ENCODE results near the gene PAQR4.

PAQR4 gene

DNA sequence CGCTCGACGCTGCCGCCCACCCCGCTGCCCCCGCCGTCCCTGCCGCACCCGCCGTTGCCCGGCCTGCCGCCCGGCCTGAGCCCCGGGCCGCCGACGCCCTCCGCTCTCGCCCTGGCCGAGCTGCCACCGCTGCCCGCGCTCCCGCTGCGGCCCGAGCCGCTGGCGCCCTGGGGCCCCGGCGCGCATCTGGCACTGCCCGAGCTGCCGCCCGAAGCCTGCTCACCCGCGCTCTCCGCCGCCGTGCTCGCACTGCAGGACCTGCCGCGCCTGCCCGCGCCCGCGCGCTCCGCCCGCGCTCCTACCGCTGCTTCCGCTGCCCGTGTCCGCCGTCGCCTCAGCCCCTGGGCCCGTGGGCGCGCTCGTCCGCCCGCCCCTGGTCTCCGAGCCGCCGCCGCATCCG, 35.2 kb downstream of the PAQR4 start:
- H3K4me3 ChIP-seq (ENCODE audit: low read depth, low read length), result no peak overlapping the region
- no peak for DNase-seq (ENCODE audit: low read depth, low spot score)
- no peak for TF ChIP-seq CTCF (IDR thresholded peaks at IDR 0.05; ENCODE audit: low read depth, low read length)
- in situ Hi-C loops (cut with HindIII; ENCODE audit: low sequenced_read_pairs), result no loop called here

- no peak for TF ChIP-seq CTCF (IDR thresholded peaks at IDR 0.05; ENCODE audit: low read depth, low read length)
- in situ Hi-C loops (cut with HindIII; ENCODE audit: low sequenced_read_pairs), result no loop called here
- no peak overlapping the region for H3K4me3 ChIP-seq (ENCODE audit: low read depth, low read length)
- no peak for DNase-seq (ENCODE audit: low read depth, low spot score)
Measured at GRCh38 chr16:3004781-3005284, 35.7 kb downstream of the PAQR4 start.

GRCh38 chr16:3007059-3007956, 38.2 kb downstream of the PAQR4 start:
- in situ Hi-C loops (cut with HindIII; ENCODE audit: low sequenced_read_pairs), result no loop called here
- DNase-seq (ENCODE audit: low read depth, low spot score), result no peak
- no peak overlapping the region for H3K4me3 ChIP-seq (ENCODE audit: low read depth, low read length)
- TF ChIP-seq CTCF (IDR thresholded peaks at IDR 0.05; ENCODE audit: low read depth, low read length), result no peak

- H3K4me3 ChIP-seq (ENCODE audit: low read depth, low read length), result no peak overlapping the region
- no peak for TF ChIP-seq CTCF (IDR thresholded peaks at IDR 0.05; ENCODE audit: low read depth, low read length)
- no peak for DNase-seq (ENCODE audit: low read depth, low spot score)
- in situ Hi-C loops (cut with HindIII; ENCODE audit: low sequenced_read_pairs), result no loop called here
Measured at GRCh38 chr16:3007957-3008689, 39.0 kb downstream of the PAQR4 start.

DNA sequence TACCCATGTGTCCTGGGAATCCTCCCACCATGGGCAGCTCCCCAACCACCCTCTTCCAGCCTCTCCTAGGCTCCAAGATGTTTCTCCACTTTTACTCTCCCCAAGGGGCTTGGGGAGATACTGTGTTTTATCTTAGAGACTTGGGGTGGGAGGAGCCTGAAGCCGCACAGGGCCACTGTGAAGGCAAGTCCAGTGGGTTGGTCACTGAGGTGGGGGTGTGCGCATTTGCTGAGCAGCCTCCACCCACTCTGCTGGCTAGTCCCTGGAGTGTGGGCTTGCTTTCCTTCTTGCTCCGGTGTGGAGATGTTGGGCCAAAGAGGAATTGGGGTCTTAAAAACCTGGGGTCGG, 39.5 kb downstream of the PAQR4 start:
- TF ChIP-seq CTCF (IDR thresholded peaks at IDR 0.05; ENCODE audit: low read depth, low read length), result no peak
- no peak overlapping the region for H3K4me3 ChIP-seq (ENCODE audit: low read depth, low read length)
- no peak for DNase-seq (ENCODE audit: low read depth, low spot score)
- in situ Hi-C loops (cut with HindIII; ENCODE audit: low sequenced_read_pairs), result no loop called here

- in situ Hi-C loops (cut with HindIII; ENCODE audit: low sequenced_read_pairs), result no loop called here
- TF ChIP-seq CTCF (IDR thresholded peaks at IDR 0.05; ENCODE audit: low read depth, low read length), result no peak
- no peak overlapping the region for H3K4me3 ChIP-seq (ENCODE audit: low read depth, low read length)
- no peak for DNase-seq (ENCODE audit: low read depth, low spot score)
Measured at GRCh38 chr16:3009568-3010390, 40.6 kb downstream of the PAQR4 start.
